Activated CD4-positive, alpha-beta T cell treated with anti-CD3 and anti-CD28 coated beads, Interleukin-2, amount 50 U/mL, for 24 hours (primary cell): ENCODE measurements around the gene PAK6.

Experiments
- DNase-seq, 2 donors: peaks; one replicate each; pipeline ENCODE4 v3.0.0-alpha.2; 2020; ENCODE audit warnings: low read depth in 1 of 2, low spot score in 1 of 2

Gene PAK6

GRCh38 chr15:40241269-40242212 is 2.7 kb downstream of the PAK6 start:
- no peak for DNase-seq

GRCh38 chr15:40242213-40242599 is 3.3 kb downstream of the PAK6 start:
- no peak for DNase-seq

GRCh38 chr15:40242601-40243000 is 3.7 kb downstream of the PAK6 start:
- DNase-seq: no peak

GRCh38 chr15:40243126-40243810 is 4.4 kb downstream of the PAK6 start:
- DNase-seq: no peak

- no peak for DNase-seq
Measured at GRCh38 chr15:40244961-40245523, 6.2 kb downstream of the PAK6 start.

- DNase-seq: no peak
Measured at GRCh38 chr15:40245666-40246450, 7.0 kb downstream of the PAK6 start.

GRCh38 chr15:40246496-40247280 is 7.8 kb downstream of the PAK6 start:
- no peak for DNase-seq

GRCh38 chr15:40247406-40247971 is 8.6 kb downstream of the PAK6 start:
- DNase-seq: no peak

- DNase-seq: no peak
Measured at GRCh38 chr15:40248006-40248783, 9.3 kb downstream of the PAK6 start.

GRCh38 chr15:40249477-40250303 is 10.8 kb downstream of the PAK6 start:
- DNase-seq: no peak

- DNase-seq: no peak
Measured at GRCh38 chr15:40250304-40250656, 11.4 kb downstream of the PAK6 start.

GRCh38 chr15:40250771-40251483 is 12.1 kb downstream of the PAK6 start:
- no peak for DNase-seq

GRCh38 chr15:40251486-40252140 is 12.8 kb downstream of the PAK6 start:
- DNase-seq: no peak

GRCh38 chr15:40252141-40252437 is 13.2 kb downstream of the PAK6 start:
- no peak for DNase-seq

- no peak for DNase-seq
Measured at GRCh38 chr15:40252438-40253166, 13.7 kb downstream of the PAK6 start.

GRCh38 chr15:40253167-40253790 is 14.4 kb downstream of the PAK6 start:
- DNase-seq: no peak

- DNase-seq: no peak
Measured at GRCh38 chr15:40254452-40254851, 15.6 kb downstream of the PAK6 start.
